ENCODE measurements around the gene RNF169. TPM values are rescaled to one million over a fixed set of nuclear protein-coding genes. Genes with fewer than 3 reads are reported as not detected.

Gene RNF169
- total and polyA plus RNA-seq, 4 donors, result 0.60 to 11.0 (median 5.1) TPM

DNA sequence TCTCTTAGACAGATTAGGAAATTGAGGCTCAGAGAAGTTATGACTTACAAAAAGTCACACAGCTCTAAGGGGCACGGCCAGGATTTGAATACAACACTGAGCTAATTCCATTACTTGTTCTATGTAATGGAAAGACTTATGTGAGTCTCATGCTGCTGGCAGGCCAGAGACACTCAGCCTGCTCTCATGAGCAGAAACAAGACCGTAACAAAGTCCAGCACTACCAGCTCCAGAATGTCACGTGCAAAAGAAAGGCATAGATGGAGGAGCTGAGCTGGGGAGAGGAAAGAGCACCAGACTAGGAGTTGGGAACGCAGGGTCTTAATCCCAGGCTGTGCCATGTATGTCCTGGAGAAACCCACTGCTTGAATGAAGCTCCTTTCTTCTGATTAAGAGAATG is 19.3 kb upstream of the RNF169 start:
- Histone ChIP-seq H3K9me3 (ENCODE audit: control insufficient read depth in 4 of 4, low read length in 3 of 4) (no peaks in the 10 kb centered on the region), H3K4me1 (ENCODE audit: control insufficient read depth in 4 of 4, insufficient read depth in 4 of 4, low read length in 3 of 4) (peaks cover 3 to 15% (median 4%) of the 10 kb centered on the region in 4 donors), H3K27ac (ENCODE audit: low read depth in 1 of 2, low read length in 2 of 2) (no peak overlapping the region), H3K36me3 (ENCODE audit: control insufficient read depth in 4 of 4, insufficient read depth in 3 of 4, low read depth in 1 of 4, low read length in 3 of 4) (no peaks in the 10 kb centered on the region), H3K4me3 (ENCODE audit: low read depth in 1 of 3, low read length in 3 of 3) (no peak overlapping the region), H3K27me3 (ENCODE audit: control insufficient read depth in 4 of 4, insufficient read depth in 4 of 4, low read length in 3 of 4) (peaks cover 0 to 6% (median 1%) of the 10 kb centered on the region in 4 donors), H3K9ac (ENCODE audit: low read depth in 1 of 2, low read length in 2 of 2) (no peak overlapping the region)
- 85% methylated on average over 4 of the region's 4 CpGs for WGBS
- no peak for DNase-seq (ENCODE audit: low spot score)
- TF ChIP-seq HNF4A (conservative IDR thresholded peaks at IDR 0.05) (no peak), FOXA2 (IDR thresholded peaks at IDR 0.05) (no peak), EGR1 (IDR thresholded peaks at IDR 0.05; ENCODE audit: low read depth in 2 of 2) (no peak), SP1 (IDR thresholded peaks at IDR 0.05) (no peak), TAF1 (conservative IDR thresholded peaks at IDR 0.05) (no peak), RAD21 (IDR thresholded peaks at IDR 0.05) (no peak), YY1 (IDR thresholded peaks at IDR 0.05) (no peak), JUND (IDR thresholded peaks at IDR 0.05) (no peak), RXRA (IDR thresholded peaks at IDR 0.05) (no peak), GABPA (IDR thresholded peaks at IDR 0.05 in 1 of 2, conservative IDR thresholded peaks at IDR 0.05 in 1 of 2) (no peak), FOXA1 (IDR thresholded peaks at IDR 0.05) (no peak), HNF4G (IDR thresholded peaks at IDR 0.05) (no peak), NR2F2 (IDR thresholded peaks at IDR 0.05) (no peak)
- TF ChIP-seq, protein P1, sequence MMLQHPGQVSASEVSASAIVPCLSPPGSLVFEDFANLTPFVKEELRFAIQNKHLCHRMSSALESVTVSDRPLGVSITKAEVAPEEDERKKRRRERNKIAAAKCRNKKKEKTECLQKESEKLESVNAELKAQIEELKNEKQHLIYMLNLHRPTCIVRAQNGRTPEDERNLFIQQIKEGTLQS (IDR thresholded peaks at IDR 0.05), result no peak
- TF ChIP-seq, protein P2, sequence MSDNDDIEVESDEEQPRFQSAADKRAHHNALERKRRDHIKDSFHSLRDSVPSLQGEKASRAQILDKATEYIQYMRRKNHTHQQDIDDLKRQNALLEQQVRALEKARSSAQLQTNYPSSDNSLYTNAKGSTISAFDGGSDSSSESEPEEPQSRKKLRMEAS (IDR thresholded peaks at IDR 0.05), result no peak
- TF ChIP-seq, protein P3, sequence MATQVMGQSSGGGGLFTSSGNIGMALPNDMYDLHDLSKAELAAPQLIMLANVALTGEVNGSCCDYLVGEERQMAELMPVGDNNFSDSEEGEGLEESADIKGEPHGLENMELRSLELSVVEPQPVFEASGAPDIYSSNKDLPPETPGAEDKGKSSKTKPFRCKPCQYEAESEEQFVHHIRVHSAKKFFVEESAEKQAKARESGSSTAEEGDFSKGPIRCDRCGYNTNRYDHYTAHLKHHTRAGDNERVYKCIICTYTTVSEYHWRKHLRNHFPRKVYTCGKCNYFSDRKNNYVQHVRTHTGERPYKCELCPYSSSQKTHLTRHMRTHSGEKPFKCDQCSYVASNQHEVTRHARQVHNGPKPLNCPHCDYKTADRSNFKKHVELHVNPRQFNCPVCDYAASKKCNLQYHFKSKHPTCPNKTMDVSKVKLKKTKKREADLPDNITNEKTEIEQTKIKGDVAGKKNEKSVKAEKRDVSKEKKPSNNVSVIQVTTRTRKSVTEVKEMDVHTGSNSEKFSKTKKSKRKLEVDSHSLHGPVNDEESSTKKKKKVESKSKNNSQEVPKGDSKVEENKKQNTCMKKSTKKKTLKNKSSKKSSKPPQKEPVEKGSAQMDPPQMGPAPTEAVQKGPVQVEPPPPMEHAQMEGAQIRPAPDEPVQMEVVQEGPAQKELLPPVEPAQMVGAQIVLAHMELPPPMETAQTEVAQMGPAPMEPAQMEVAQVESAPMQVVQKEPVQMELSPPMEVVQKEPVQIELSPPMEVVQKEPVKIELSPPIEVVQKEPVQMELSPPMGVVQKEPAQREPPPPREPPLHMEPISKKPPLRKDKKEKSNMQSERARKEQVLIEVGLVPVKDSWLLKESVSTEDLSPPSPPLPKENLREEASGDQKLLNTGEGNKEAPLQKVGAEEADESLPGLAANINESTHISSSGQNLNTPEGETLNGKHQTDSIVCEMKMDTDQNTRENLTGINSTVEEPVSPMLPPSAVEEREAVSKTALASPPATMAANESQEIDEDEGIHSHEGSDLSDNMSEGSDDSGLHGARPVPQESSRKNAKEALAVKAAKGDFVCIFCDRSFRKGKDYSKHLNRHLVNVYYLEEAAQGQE (IDR thresholded peaks at IDR 0.05), result no peak
- TF ChIP-seq, protein P4, sequence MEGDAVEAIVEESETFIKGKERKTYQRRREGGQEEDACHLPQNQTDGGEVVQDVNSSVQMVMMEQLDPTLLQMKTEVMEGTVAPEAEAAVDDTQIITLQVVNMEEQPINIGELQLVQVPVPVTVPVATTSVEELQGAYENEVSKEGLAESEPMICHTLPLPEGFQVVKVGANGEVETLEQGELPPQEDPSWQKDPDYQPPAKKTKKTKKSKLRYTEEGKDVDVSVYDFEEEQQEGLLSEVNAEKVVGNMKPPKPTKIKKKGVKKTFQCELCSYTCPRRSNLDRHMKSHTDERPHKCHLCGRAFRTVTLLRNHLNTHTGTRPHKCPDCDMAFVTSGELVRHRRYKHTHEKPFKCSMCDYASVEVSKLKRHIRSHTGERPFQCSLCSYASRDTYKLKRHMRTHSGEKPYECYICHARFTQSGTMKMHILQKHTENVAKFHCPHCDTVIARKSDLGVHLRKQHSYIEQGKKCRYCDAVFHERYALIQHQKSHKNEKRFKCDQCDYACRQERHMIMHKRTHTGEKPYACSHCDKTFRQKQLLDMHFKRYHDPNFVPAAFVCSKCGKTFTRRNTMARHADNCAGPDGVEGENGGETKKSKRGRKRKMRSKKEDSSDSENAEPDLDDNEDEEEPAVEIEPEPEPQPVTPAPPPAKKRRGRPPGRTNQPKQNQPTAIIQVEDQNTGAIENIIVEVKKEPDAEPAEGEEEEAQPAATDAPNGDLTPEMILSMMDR (IDR thresholded peaks at IDR 0.05; ENCODE audit: low read depth, low read length, missing input control), result no peak
- TF ChIP-seq, protein P5, sequence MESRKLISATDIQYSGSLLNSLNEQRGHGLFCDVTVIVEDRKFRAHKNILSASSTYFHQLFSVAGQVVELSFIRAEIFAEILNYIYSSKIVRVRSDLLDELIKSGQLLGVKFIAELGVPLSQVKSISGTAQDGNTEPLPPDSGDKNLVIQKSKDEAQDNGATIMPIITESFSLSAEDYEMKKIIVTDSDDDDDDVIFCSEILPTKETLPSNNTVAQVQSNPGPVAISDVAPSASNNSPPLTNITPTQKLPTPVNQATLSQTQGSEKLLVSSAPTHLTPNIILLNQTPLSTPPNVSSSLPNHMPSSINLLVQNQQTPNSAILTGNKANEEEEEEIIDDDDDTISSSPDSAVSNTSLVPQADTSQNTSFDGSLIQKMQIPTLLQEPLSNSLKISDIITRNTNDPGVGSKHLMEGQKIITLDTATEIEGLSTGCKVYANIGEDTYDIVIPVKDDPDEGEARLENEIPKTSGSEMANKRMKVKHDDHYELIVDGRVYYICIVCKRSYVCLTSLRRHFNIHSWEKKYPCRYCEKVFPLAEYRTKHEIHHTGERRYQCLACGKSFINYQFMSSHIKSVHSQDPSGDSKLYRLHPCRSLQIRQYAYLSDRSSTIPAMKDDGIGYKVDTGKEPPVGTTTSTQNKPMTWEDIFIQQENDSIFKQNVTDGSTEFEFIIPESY (IDR thresholded peaks at IDR 0.05), result no peak

All from liver (tissue), 9 donors.